ENCODE results near the gene CDHR3.

The CDHR3 gene, protein sequence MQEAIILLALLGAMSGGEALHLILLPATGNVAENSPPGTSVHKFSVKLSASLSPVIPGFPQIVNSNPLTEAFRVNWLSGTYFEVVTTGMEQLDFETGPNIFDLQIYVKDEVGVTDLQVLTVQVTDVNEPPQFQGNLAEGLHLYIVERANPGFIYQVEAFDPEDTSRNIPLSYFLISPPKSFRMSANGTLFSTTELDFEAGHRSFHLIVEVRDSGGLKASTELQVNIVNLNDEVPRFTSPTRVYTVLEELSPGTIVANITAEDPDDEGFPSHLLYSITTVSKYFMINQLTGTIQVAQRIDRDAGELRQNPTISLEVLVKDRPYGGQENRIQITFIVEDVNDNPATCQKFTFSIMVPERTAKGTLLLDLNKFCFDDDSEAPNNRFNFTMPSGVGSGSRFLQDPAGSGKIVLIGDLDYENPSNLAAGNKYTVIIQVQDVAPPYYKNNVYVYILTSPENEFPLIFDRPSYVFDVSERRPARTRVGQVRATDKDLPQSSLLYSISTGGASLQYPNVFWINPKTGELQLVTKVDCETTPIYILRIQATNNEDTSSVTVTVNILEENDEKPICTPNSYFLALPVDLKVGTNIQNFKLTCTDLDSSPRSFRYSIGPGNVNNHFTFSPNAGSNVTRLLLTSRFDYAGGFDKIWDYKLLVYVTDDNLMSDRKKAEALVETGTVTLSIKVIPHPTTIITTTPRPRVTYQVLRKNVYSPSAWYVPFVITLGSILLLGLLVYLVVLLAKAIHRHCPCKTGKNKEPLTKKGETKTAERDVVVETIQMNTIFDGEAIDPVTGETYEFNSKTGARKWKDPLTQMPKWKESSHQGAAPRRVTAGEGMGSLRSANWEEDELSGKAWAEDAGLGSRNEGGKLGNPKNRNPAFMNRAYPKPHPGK

DNA sequence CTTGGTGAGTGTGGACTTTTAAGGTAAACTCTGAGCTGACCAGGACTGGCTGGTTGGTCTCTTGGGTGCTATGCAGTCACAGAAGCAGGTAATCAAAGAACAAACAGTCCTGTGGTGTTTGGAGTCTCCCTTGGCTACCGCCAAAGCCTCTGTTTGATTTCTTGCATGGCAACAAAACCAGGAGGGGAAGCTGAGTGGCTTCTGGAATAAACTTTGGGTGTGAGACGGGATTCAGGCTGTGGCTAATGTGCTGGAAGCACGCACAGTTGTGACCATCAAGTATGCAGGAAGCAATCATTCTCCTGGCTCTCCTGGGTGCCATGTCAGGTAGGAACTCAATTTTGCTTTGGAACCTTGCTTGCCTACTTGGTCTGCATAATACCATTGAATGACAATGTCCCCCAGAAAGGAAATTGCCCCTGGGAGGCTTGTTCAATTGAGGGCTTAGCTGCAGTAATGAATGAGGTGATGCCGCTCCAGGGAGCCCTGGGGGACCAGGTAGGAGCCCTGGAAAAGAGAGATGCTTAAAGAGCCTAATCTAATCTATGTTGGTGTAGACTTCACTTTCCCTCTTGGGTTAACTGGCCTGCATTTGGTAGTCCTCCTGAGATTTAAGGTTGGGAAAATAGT is at the start of gene CDHR3:
Gene CDHR3, plus strand, starts transcription at position 227 of the 630 bp plus-strand sequence. Its CDS starts 55 bp downstream, at position 282.
- DNase-seq (ENCODE audit: low read depth, low spot score): no peak
- H3K27ac ChIP-seq: no peak within 1 kb of the TSS

DNA sequence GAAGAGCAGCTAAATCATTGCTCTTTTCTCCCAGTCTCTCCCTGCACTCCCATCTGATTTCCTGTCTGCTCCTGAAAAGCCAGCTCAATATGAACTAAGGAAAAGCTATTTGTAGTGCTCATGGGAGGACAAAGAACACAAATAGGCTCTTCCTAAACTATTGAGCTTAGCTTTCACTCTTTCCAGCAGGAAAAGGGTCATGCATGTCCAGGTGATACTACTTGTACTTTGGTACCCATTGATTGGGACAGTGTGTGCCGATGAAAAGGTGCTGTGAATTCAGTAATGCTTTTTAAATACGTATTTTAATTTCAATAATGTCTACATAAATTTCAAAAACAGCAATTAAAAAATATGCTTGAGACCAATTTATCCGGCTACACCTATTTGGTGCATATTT is 49.1 kb upstream of the CDHR3 start:
- no peak overlapping the region for H3K27ac ChIP-seq
- DNase-seq (ENCODE audit: low read depth, low spot score): no peak

DNA sequence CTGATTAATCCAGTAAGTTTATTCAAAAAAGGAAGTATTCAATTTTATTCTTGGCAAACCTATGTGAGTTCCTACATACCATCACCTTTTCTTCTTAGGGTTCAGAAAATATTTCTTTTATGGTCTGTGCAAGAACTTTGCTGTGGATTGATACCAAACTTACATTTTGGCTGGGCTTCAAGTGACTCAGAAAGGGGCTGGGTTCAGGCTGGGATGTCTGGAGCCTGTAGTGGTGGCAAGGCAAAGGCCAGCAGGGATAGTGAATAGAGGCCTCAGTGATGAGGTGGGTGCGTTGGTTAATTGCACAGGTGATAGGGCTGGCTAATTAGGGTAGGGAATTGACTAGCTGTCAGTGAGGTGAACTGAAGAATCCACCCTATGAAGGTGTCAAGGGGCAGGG is 46.5 kb upstream of the CDHR3 start:
- no peak for DNase-seq (ENCODE audit: low read depth, low spot score)
- H3K27ac ChIP-seq: no peak overlapping the region

DNA sequence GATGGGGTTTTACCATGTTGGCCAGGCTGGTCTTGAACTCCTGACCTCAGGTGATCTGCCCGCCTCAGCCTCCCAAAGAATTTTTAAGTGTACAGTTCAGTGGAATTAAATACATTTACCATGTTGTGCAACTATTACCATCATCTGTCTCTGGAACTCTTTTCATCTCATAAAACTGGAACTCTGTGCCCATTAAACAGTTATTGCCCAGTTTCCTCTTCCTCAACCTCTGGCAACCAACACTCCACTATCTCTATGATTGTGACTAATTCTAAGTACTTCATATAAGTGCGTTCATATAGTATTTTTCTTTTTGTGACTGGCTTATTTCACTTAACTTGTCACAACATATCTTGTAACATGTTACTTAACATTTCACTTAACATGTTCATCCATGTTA is 45.4 kb upstream of the CDHR3 start:
- no peak for DNase-seq (ENCODE audit: low read depth, low spot score)
- no peak overlapping the region for H3K27ac ChIP-seq

DNA sequence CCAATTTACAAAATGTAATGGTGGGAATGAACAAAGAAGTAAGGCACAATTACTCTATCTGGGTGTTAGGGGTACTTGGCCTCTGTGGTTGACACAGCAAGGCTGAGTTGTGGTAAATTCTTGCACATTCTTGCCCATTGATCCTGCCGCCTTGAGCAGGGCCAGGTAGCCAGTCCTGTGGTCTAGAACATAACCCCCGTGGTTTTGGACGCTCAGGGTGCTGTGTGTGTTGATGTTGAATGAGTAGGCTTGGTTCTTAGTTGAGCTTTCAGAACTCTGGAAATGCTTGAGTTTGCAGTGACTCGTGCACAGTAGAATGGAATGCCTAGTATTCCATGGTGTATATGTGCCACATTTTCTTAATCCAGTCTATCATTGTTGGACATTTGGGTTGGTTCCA is 42.3 kb upstream of the CDHR3 start:
- H3K27ac ChIP-seq: no peak overlapping the region
- no peak for DNase-seq (ENCODE audit: low read depth, low spot score)

DNA sequence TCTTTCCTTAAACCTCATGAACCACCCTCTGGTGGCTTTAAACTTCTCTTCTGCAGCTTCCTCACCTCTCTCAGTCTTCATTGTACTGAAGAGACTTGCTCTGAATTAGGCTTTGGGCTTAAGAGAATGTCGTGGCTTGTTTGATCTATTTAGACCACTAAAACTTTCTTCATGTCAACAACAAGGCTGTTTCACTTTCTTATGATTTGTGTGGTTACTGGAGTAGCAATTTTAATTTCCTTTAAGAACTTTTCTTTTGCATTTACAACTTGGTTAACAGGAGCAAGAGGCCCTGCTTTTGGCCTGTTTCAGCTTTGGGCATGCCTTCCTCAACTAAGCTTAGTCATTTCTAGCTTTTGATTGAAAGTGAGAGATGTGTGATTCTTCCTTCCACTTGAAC is 38.1 kb upstream of the CDHR3 start:
- DNase-seq (ENCODE audit: low read depth, low spot score): no peak
- no peak overlapping the region for H3K27ac ChIP-seq

DNA sequence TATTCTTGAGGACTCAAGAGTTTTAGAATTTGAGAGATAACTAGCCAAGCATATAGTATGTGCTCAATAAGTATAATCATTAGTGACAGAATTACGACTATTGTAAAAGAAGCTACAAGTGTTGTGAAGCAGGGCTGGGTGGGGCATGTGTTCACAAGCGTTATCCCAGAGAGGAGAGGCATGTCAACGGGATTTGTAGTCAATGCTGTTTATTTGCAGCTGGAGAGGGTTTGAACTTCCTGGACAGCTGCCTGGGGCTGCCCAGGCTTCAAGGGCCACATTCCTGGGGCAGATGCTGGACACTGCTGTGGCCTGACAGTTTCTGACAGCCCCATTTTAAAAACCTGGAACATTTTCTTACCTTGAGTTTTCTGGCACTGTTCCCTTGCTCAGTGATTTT is 36.9 kb upstream of the CDHR3 start:
- DNase-seq (ENCODE audit: low read depth, low spot score): no peak
- no peak overlapping the region for H3K27ac ChIP-seq

DNA sequence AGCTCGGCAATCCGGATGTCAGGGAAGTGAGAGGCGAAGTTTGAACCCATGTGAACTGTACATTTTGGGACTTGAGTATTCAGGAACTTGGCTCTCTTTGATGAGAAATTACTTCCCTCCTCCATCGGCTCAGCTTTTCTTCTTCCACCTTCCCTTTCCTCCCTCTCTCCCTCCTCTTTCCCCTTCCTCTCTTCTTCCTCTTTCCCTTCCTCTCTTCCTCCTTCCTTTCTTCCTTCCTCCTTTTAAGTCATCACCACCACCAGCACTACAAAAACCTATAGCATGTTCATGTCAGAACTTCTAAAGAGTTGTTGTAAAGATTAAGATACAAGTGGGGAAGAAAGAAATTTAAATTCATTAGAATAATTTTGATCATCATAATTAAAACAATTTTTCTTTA is 31.9 kb upstream of the CDHR3 start:
- no peak for DNase-seq (ENCODE audit: low read depth, low spot score)
- H3K27ac ChIP-seq: no peak overlapping the region

DNA sequence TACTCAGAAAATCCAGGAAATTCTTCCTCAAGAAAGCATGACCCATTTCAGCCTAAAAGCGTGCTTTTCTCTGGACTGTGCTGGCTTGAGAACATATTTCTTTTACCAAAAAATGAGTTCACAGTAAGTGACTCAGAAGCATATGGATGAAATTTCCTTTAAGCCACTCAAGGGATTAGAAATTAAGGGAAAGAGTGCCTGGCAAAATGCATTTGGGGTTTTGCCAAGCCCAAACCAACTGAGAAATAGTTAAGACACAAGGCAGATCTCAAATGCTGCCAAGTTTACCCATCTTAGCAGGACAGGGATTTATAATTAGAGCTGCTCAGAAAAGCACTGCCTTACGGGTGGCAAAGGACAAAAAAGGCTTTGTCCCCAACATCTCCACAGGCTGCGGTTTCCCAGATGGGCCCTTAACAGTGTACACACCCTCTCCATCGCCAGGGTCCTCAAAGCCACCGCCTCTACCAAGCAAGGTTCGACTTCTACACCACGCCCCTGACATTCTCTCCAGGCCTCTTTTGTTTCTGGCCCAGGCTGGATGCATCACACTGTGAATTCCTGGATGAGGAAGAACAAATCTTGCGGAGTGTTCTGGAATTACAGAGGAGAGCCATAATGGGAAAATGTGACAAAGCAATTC is 30.1 kb upstream of the CDHR3 start:
- no peak overlapping the region for H3K27ac ChIP-seq
- DNase-seq (ENCODE audit: low read depth, low spot score): no peak

DNA sequence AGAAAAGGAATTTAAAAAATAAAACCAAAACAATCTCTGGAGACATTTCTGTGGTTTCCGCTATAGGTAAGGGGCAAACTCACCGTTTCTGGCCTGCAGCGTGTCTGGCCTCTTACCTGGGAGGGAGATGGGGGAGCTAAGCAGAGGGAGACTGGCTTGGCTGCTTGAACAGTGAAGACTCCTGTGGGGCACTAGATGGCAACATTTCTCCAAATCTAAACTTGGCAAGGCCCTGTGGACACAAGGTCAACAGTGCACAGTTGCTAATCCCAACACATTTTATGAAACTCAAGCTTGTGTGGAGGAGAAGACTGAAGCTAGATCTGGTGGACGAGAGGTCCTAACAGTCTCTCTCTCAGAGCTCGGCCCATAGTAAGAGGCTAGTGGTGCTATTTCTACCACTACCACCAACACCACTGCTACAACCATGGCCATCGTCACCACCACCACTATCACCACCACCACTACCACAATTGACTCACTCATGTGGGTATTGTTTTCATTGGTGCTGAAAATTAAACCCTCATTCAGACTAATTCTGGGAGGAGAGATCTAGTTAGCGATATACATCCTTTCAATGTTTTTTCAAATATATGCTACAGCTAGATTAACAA is 28.4 kb upstream of the CDHR3 start:
- DNase-seq (ENCODE audit: low read depth, low spot score): no peak
- no peak overlapping the region for H3K27ac ChIP-seq

DNA sequence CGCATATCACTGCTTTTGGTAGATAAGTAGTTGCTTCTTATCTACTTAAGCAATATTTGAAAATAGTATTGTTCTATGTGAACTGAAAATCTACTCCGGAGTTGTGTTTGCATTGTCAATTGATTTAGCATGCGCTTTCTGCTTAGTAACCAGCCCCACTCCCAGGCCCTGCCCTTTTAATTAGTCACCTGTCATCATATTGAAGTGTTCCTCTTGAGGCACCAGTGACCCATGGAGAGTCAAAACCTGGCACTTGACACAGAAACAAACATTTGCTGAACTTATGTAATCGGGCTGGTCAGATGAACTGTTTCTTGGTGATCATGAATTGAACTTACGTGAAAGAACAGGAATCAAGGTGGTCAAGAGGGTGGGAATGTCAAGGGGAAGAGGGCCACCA is 27.8 kb upstream of the CDHR3 start:
- no peak overlapping the region for H3K27ac ChIP-seq
- DNase-seq (ENCODE audit: low read depth, low spot score): no peak

DNA sequence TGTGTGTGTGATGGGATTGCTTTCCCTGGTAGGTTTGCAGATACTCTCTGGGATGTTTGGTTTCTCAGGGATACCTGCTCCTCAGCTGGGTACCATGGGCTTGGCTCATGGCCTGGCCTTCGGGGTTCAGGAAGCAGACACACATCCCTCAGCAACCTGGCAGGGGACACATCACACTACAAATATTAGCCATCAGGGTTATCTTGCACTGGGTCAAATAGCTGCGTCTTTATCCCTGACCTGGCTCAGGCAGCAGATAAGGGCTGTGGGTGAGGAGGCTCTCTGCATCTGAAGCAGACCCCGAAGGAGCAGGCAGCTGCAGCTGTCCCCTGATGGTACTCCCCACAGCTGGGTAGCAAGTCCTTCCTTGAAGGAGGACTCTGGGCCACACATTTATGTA is 25.7 kb upstream of the CDHR3 start:
- no peak overlapping the region for H3K27ac ChIP-seq
- DNase-seq (ENCODE audit: low read depth, low spot score): no peak

DNA sequence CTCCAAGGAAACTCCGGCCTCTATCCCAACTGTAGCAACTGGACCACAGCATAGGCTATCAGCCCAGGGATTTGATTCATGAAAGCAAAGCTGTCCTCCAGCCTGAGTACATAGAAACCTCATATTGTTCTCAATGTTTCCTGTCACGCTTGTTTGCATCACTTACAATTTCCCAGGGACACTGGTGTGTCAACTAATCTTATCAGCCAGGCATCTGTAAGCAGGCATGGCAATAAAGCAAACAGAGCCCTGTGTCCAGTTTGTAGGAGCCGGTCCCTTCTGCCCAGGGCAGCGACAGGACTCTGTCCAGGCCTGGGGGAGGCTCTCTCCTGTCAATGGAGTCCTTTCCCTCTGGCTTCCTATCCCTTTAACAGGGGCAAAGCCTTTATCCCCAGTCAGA is 23.0 kb upstream of the CDHR3 start:
- no peak for DNase-seq (ENCODE audit: low read depth, low spot score)
- no peak overlapping the region for H3K27ac ChIP-seq

DNA sequence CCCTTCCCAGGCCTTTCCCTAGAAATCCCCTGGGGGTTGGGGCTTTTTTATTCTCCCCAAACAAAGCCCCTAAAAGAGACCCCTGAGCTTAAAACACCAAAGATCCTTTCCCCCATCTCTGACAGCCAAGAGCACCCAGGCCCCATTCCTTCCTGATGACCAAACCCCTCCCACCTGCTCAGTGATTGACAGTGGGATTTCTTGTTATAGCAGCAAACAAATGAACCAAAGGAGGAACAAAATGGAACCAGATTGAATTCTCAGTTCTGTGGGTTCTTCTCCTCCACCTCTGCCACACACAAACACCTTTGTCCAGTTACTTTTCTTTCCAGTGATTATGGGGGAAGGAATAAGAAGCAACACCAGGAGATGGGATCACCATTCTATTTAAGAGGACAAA is 21.5 kb upstream of the CDHR3 start:
- DNase-seq (ENCODE audit: low read depth, low spot score): no peak
- H3K27ac ChIP-seq: no peak overlapping the region

DNA sequence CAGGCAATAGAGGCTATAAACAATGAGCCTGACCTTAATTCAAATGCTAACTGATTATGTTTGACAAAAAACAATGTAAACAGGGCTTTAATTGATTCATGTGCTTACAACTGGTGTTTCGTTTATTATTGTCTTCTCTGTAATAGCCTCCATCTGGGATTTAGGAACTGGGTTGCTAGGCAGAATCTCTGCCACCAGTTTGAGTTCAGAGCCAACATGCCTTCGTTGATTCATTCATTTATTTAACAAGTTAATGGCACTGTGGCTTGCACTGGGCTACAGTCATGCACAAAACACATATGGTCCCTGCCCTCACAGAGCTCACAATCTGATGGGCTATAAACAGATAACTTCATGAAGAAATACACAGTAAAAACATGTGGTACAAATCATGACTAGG is 19.6 kb upstream of the CDHR3 start:
- DNase-seq (ENCODE audit: low read depth, low spot score): no peak
- H3K27ac ChIP-seq: no peak overlapping the region

DNA sequence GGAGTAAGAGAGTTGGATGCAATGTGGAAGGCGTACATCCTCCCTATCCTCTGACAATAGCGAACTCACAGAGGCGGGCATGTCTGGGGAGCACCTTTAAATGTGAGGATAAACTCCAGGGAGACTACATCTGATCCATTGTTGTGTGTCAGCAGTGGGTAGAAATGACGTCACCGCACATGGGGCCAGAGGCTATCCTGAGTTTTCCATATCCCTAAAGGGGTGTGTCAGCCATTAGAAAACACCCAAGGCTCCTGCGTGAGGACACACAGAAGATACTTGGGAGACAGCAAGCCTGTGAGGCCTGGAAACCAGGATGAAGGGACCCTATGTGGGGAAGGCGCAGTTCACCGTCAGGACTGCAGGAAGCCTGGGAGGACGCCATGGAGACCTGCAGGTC is 17.2 kb upstream of the CDHR3 start:
- DNase-seq (ENCODE audit: low read depth, low spot score): no peak
- no peak overlapping the region for H3K27ac ChIP-seq

DNA sequence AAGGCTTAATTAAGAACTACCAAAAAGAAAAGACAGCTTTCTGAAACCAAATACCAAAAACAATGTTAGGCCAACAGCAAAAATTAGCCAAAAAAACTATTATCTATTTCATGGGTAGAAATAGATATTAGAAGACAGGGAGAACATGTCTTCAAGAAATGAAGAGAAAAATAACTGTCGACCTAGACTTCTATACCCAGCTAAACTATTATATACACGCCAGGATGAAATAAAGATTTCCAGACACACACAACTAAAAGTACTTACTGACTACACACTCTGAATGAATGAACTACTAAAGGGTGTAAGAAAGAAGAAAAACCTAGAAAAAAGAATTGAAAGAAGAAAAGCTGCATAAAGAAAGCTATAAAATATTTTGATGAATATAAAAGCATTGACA is 11.5 kb upstream of the CDHR3 start:
- no peak for DNase-seq (ENCODE audit: low read depth, low spot score)
- no peak overlapping the region for H3K27ac ChIP-seq

DNA sequence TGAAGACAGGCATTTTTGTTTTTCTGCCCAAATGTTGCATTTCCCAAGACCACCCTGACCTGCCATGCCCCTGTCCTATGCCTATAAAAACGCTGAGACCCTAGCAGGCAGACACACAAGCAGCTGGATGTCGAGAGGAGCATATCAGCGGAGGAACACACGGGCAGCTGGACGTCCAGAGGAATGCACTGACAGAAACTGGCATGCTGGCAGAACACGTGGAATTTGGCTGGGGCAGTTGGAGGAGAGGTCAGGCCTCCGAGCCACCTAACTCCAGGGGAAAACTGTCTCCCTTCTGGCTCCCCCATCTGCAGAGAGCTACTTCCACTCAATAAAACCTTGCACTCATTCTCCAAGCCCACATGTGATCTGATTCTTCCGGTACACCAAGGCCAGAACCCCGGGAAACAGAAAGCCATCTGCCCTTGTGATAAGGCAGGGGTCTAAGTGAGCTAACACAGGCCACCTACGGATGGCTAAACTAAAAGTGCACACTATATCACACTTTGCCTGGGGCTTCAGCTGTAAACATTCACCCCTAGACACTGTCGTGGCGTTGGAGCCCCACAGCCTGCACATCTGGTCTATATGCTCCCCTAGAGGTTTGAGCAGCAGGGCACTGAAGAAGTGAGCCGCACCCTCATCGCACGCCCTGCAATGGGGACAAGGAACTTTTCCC is 10.0 kb upstream of the CDHR3 start:
- H3K27ac ChIP-seq: no peak overlapping the region
- DNase-seq (ENCODE audit: low read depth, low spot score): no peak

DNA sequence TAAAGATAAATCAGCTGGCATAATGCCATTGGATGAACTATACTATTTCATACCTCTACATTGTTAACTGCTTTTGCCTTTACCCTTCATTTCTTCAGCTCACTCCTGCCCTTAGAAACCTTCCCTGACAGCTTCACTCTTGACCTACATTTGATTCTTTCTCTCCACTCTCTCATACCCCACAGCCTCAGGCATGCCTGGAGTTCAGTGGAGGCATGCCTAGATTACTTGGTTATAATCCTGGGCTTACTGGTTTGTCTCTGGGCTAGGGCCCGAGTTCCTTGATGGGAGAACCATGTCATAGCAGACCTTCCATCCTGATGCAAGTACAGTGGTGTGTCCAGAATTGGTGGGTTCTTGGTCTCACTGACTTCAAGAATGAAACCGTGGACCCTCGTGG is 8.4 kb upstream of the CDHR3 start:
- no peak overlapping the region for H3K27ac ChIP-seq
- no peak for DNase-seq (ENCODE audit: low read depth, low spot score)

Measured in epithelial cell of prostate (primary cell).